Measurements from ENCODE around the gene ARHGAP44. TPM values are rescaled to one million over a fixed set of nuclear protein-coding genes. Genes with fewer than 3 reads are reported as not detected.
A peak's percentile ranks its signal among the peaks of the same experiment; 100 is the strongest.

Gene ARHGAP44
- total RNA-seq: under 1 TPM in 1 of 2 donors, not detected in 1; 0.21 TPM

GRCh38 chr17:12789481-12790248, at the start of gene ARHGAP44:
Gene ARHGAP44, plus strand, starts transcription at chr17:12789498. Its CDS starts 341 bp downstream, at chr17:12789839.
- Mint-ChIP-seq H3K27me3 (peaks cover 17 to 36% of the 10 kb centered on the region in 2 donors), H3K4me3 (peak within 1 kb of the TSS; percentile 59), H3K36me3 (no peaks in the 10 kb centered on the region), H3K27ac (no peak within 1 kb of the TSS), H3K9me3 (peaks cover 3% of the 10 kb centered on the region), H3K4me1 (ENCODE audit: low read depth in 2 of 2) (peaks cover 5% of the 10 kb centered on the region in 2 donors)
- DNase-seq (ENCODE audit: low spot score) (no peak), ATAC-seq (peak; percentile 60 to 61)

- H3K27ac Mint-ChIP-seq: no peak overlapping the region
- ATAC-seq (no peak), DNase-seq (ENCODE audit: low spot score) (no peak)
- no peaks in the 10 kb centered on the region for H3K4me1 Mint-ChIP-seq (ENCODE audit: low read depth in 2 of 2)
- no peaks in the 10 kb centered on the region for H3K36me3 Mint-ChIP-seq
- H3K4me3 Mint-ChIP-seq: no peak overlapping the region
- peaks cover 0 to 7% of the 10 kb centered on the region in 2 donors for H3K27me3 Mint-ChIP-seq
- H3K9me3 Mint-ChIP-seq: peaks cover 3% of the 10 kb centered on the region
These were observed 49.8 kb upstream of the ARHGAP44 start for GRCh38 chr17:12739500-12739899.

- Mint-ChIP-seq H3K4me1 (ENCODE audit: low read depth in 2 of 2) (no peaks in the 10 kb centered on the region), H3K36me3 (no peaks in the 10 kb centered on the region), H3K4me3 (no peak overlapping the region), H3K27ac (no peak overlapping the region), H3K9me3 (peaks cover 5% of the 10 kb centered on the region), H3K27me3 (peaks cover 0 to 25% of the 10 kb centered on the region in 2 donors)
- ATAC-seq (no peak), DNase-seq (ENCODE audit: low spot score) (no peak)
These were observed 46.3 kb upstream of the ARHGAP44 start for GRCh38 chr17:12743046-12743445.

GRCh38 chr17:12744298-12744697, 45.0 kb upstream of the ARHGAP44 start:
- Mint-ChIP-seq H3K4me3 (no peak overlapping the region), H3K4me1 (ENCODE audit: low read depth in 2 of 2) (no peaks in the 10 kb centered on the region), H3K27me3 (peaks cover 0 to 18% of the 10 kb centered on the region in 2 donors), H3K36me3 (no peaks in the 10 kb centered on the region), H3K27ac (no peak overlapping the region), H3K9me3 (peaks cover 5% of the 10 kb centered on the region)
- DNase-seq (ENCODE audit: low spot score) (no peak), ATAC-seq (no peak)

- no peaks in the 10 kb centered on the region for H3K4me1 Mint-ChIP-seq (ENCODE audit: low read depth in 2 of 2)
- no peak overlapping the region for H3K4me3 Mint-ChIP-seq
- H3K27ac Mint-ChIP-seq: no peak overlapping the region
- ATAC-seq: no peak
- H3K27me3 Mint-ChIP-seq: peaks cover 0 to 18% of the 10 kb centered on the region in 2 donors
- DNase-seq (ENCODE audit: low spot score): no peak
- H3K36me3 Mint-ChIP-seq: no peaks in the 10 kb centered on the region
- peaks cover 5% of the 10 kb centered on the region for H3K9me3 Mint-ChIP-seq
These were observed 44.5 kb upstream of the ARHGAP44 start for GRCh38 chr17:12744786-12745185.

GRCh38 chr17:12745486-12745885, 43.8 kb upstream of the ARHGAP44 start:
- no peak for DNase-seq (ENCODE audit: low spot score)
- peaks cover 0 to 18% of the 10 kb centered on the region in 2 donors for H3K27me3 Mint-ChIP-seq
- H3K9me3 Mint-ChIP-seq: peaks cover 5% of the 10 kb centered on the region
- H3K36me3 Mint-ChIP-seq: no peaks in the 10 kb centered on the region
- ATAC-seq: no peak
- H3K4me1 Mint-ChIP-seq (ENCODE audit: low read depth in 2 of 2): no peaks in the 10 kb centered on the region
- no peak overlapping the region for H3K27ac Mint-ChIP-seq
- H3K4me3 Mint-ChIP-seq: no peak overlapping the region

- Mint-ChIP-seq H3K27me3 (no peaks in the 10 kb centered on the region), H3K4me3 (no peak overlapping the region), H3K27ac (no peak overlapping the region), H3K36me3 (no peaks in the 10 kb centered on the region), H3K4me1 (ENCODE audit: low read depth in 2 of 2) (no peaks in the 10 kb centered on the region), H3K9me3 (peaks cover 9% of the 10 kb centered on the region)
- ATAC-seq (no peak), DNase-seq (ENCODE audit: low spot score) (no peak)
These were observed 32.5 kb upstream of the ARHGAP44 start for GRCh38 chr17:12756786-12757185.

GRCh38 chr17:12759090-12759489, 30.2 kb upstream of the ARHGAP44 start:
- ATAC-seq: no peak

GRCh38 chr17:12765548-12765947, 23.8 kb upstream of the ARHGAP44 start:
- ATAC-seq: no peak
- H3K4me1 Mint-ChIP-seq (ENCODE audit: low read depth in 2 of 2): no peaks in the 10 kb centered on the region
- no peaks in the 10 kb centered on the region for H3K36me3 Mint-ChIP-seq

More at GRCh38 chr17:12759090-12759489, 30.2 kb upstream of the ARHGAP44 start:
- Mint-ChIP-seq H3K4me1 (ENCODE audit: low read depth in 2 of 2) (no peaks in the 10 kb centered on the region), H3K27me3 (no peaks in the 10 kb centered on the region), H3K9me3 (peaks cover 13% of the 10 kb centered on the region), H3K27ac (no peak overlapping the region), H3K4me3 (no peak overlapping the region), H3K36me3 (no peaks in the 10 kb centered on the region)
- no peak for DNase-seq (ENCODE audit: low spot score)

GRCh38 chr17:12768255-12768654, 21.0 kb upstream of the ARHGAP44 start:
- Mint-ChIP-seq H3K9me3 (no peaks in the 10 kb centered on the region), H3K4me3 (no peak overlapping the region), H3K27ac (no peak overlapping the region), H3K36me3 (no peaks in the 10 kb centered on the region), H3K4me1 (ENCODE audit: low read depth in 2 of 2) (no peaks in the 10 kb centered on the region), H3K27me3 (no peaks in the 10 kb centered on the region)
- ATAC-seq (no peak), DNase-seq (ENCODE audit: low spot score) (no peak)

More at GRCh38 chr17:12765548-12765947, 23.8 kb upstream of the ARHGAP44 start:
- peaks cover 4% of the 10 kb centered on the region for H3K9me3 Mint-ChIP-seq
- DNase-seq (ENCODE audit: low spot score): no peak
- no peaks in the 10 kb centered on the region for H3K27me3 Mint-ChIP-seq
- H3K27ac Mint-ChIP-seq: no peak overlapping the region
- H3K4me3 Mint-ChIP-seq: no peak overlapping the region

GRCh38 chr17:12769981-12770380, 19.3 kb upstream of the ARHGAP44 start:
- Mint-ChIP-seq H3K36me3 (no peaks in the 10 kb centered on the region), H3K27me3 (no peaks in the 10 kb centered on the region), H3K9me3 (no peaks in the 10 kb centered on the region), H3K4me1 (ENCODE audit: low read depth in 2 of 2) (no peaks in the 10 kb centered on the region), H3K4me3 (no peak overlapping the region), H3K27ac (no peak overlapping the region)
- ATAC-seq (no peak), DNase-seq (ENCODE audit: low spot score) (no peak)

- no peak for DNase-seq (ENCODE audit: low spot score)
- Mint-ChIP-seq H3K4me1 (ENCODE audit: low read depth in 2 of 2) (no peaks in the 10 kb centered on the region), H3K9me3 (peaks cover 2% of the 10 kb centered on the region), H3K27me3 (no peaks in the 10 kb centered on the region), H3K4me3 (no peak overlapping the region), H3K27ac (no peak overlapping the region), H3K36me3 (no peaks in the 10 kb centered on the region)
- ATAC-seq: no peak
These were observed 16.1 kb upstream of the ARHGAP44 start for GRCh38 chr17:12773153-12773552.

GRCh38 chr17:12789075-12789480, 220 bp upstream of the ARHGAP44 start:
- no peak for ATAC-seq

GRCh38 chr17:12790249-12791106, 1.2 kb downstream of the ARHGAP44 start:
- Mint-ChIP-seq H3K4me1 (ENCODE audit: low read depth in 2 of 2) (peaks cover 5% of the 10 kb centered on the region in 2 donors), H3K27ac (no peak overlapping the region), H3K36me3 (no peaks in the 10 kb centered on the region), H3K27me3 (peaks cover 17 to 32% of the 10 kb centered on the region in 2 donors), H3K4me3 (peak overlapping the region; percentile 59), H3K9me3 (peaks cover 3% of the 10 kb centered on the region)
- DNase-seq (ENCODE audit: low spot score) (no peak), ATAC-seq (no peak)

More at GRCh38 chr17:12789075-12789480, 220 bp upstream of the ARHGAP44 start:
- H3K36me3 Mint-ChIP-seq: no peaks in the 10 kb centered on the region
- H3K27me3 Mint-ChIP-seq: peaks cover 17 to 35% of the 10 kb centered on the region in 2 donors
- no peak overlapping the region for H3K4me3 Mint-ChIP-seq
- peaks cover 3% of the 10 kb centered on the region for H3K9me3 Mint-ChIP-seq
- no peak for DNase-seq (ENCODE audit: low spot score)
- peaks cover 5% of the 10 kb centered on the region in 2 donors for H3K4me1 Mint-ChIP-seq (ENCODE audit: low read depth in 2 of 2)
- no peak overlapping the region for H3K27ac Mint-ChIP-seq

Measured in natural killer cell treated with Interleukin-12 subunit alpha and Interleukin-12 subunit beta and Interleukin-15 and Interleukin-18, amount 100 ng/mL, for 72 hours (primary cell).